Small intestine (tissue), 7 donors: ENCODE data around the gene FAM171A2. TPM values are rescaled to one million over a fixed set of nuclear protein-coding genes. Genes with fewer than 3 reads are reported as not detected.

Source experiments
- DNase-seq, 2 donors: peaks; one replicate each; pipeline versions ENCODE4 v3.0.0 to v3.0.0-alpha.2; 2013
- FAIRE-seq: peaks from 2 replicates; lab custom pipeline; 2012; peaks lifted over from hg19 to GRCh38; lab: Jason Lieb, UNC
- H3K27ac ChIP-seq, 3 donors: one replicate each; pipeline ENCODE4 v1.5.1; 2013; ENCODE audit warnings: low read length in 2 of 3, mild to moderate bottlenecking in 2 of 3, control low read depth in 1 of 3, inconsistent platforms in 1 of 3, low read depth in 1 of 3, moderate library complexity in 1 of 3
- H3K27me3 ChIP-seq, 3 donors: one replicate each; pipeline ENCODE4 v1.6.1; 2013; ENCODE audit warnings: low read length in 3 of 3, inconsistent platforms in 1 of 3; ENCODE audit not compliant: control insufficient read depth in 3 of 3, insufficient read depth in 3 of 3
- H3K36me3 ChIP-seq, 3 donors: one replicate each; pipeline ENCODE4 v1.6.1; 2013; ENCODE audit warnings: low read length in 3 of 3, inconsistent platforms in 1 of 3, low read depth in 1 of 3, mild to moderate bottlenecking in 1 of 3, moderate library complexity in 1 of 3; ENCODE audit not compliant: control insufficient read depth in 3 of 3, insufficient read depth in 2 of 3
- H3K4me1 ChIP-seq, 3 donors: one replicate each; pipeline ENCODE4 v1.6.1; 2013; ENCODE audit warnings: low read length in 2 of 3, inconsistent platforms in 1 of 3, low read depth in 1 of 3, mild to moderate bottlenecking in 1 of 3, moderate library complexity in 1 of 3; ENCODE audit not compliant: control insufficient read depth in 3 of 3, insufficient read depth in 2 of 3
- H3K4me3 ChIP-seq, 3 donors: one replicate each; pipeline ENCODE4 v1.5.1; 2013; ENCODE audit warnings: low read length in 3 of 3, control low read depth in 1 of 3, inconsistent platforms in 1 of 3, low read depth in 1 of 3, mild to moderate bottlenecking in 1 of 3, moderate library complexity in 1 of 3
- H3K9me3 ChIP-seq, 2 donors: one replicate each; pipeline ENCODE4 v1.6.1; 2013; ENCODE audit warnings: low read depth in 1 of 2, low read length in 1 of 2; ENCODE audit not compliant: control insufficient read depth in 2 of 2, insufficient read depth in 1 of 2
- WGBS, 3 donors: extraction: QIAGEN DNeasy Blood & Tissue Kit; methylation state at CpG; one replicate each; pipeline ENCODE4 v1.1.7; 2013; 5-methylcytosine and 5-hydroxymethylcytosine counted together
- polyA plus RNA-seq, 4 donors: library from polyadenylated mRNA; stranded (reverse) in 3 of 4; unstranded in 1 of 4; fragments of 200-250 nt in 3 of 4; fragments of 120-200 nt in 1 of 4; gene quantifications; one replicate each; pipeline versions ENCODE4 v1.2.1 to v1.2.3, GENCODE V29; 2013
- donor health status: healthy with polysubstance abuse.
- donor health status: control.
- donor health status: control.
- donor health status: Bipolar disorder and iron deficiency.
- donor health status: healthy.

The FAM171A2 gene
- polyA plus RNA-seq, 4 donors, result 0.87 to 3.1 TPM; not detected in 2

GRCh38 chr17:44320066-44320465 is 43.6 kb downstream of the FAM171A2 start:
- FAIRE-seq (no peak), DNase-seq (no peak)
- Histone ChIP-seq H3K36me3 (peaks cover 4 to 47% (median 11%) of the 10 kb centered on the region in 3 donors), H3K4me1 (peaks cover 0 to 9% (median 5%) of the 10 kb centered on the region in 3 donors), H3K4me3 (no peak overlapping the region), H3K27ac (no peak overlapping the region), H3K9me3 (no peaks in the 10 kb centered on the region), H3K27me3 (peaks cover 10 to 30% (median 13%) of the 10 kb centered on the region in 3 donors)
- WGBS, 3 donors, result 85 to 88% (median 86%) methylated on average over 14 to 18 of the region's 18 CpGs

GRCh38 chr17:44318077-44318892 is 45.4 kb downstream of the FAM171A2 start:
- Histone ChIP-seq H3K4me3 (no peak overlapping the region), H3K27ac (no peak overlapping the region), H3K4me1 (peaks cover 0 to 22% (median 0%) of the 10 kb centered on the region in 3 donors), H3K27me3 (peaks cover 15 to 42% (median 20%) of the 10 kb centered on the region in 3 donors), H3K36me3 (peaks cover 4 to 47% (median 11%) of the 10 kb centered on the region in 3 donors), H3K9me3 (no peaks in the 10 kb centered on the region)
- DNase-seq (no peak), FAIRE-seq (no peak)
- 58 to 83% (median 65%) methylated on average over 15 of the region's 15 CpGs for WGBS, 3 donors

- no peak for DNase-seq
- no peaks in the 10 kb centered on the region for H3K9me3 ChIP-seq
- H3K4me3 ChIP-seq, result no peak overlapping the region
- peaks cover 0 to 29% (median 0%) of the 10 kb centered on the region in 3 donors for H3K4me1 ChIP-seq
- WGBS, 3 donors, result 88 to 92% (median 88%) methylated on average over 6 of the region's 6 CpGs
- H3K36me3 ChIP-seq, result peaks cover 4 to 47% (median 11%) of the 10 kb centered on the region in 3 donors
- H3K27ac ChIP-seq, result no peak overlapping the region
- no peak for FAIRE-seq
- peaks cover 15 to 42% (median 20%) of the 10 kb centered on the region in 3 donors for H3K27me3 ChIP-seq
These were observed 46.1 kb downstream of the FAM171A2 start for GRCh38 chr17:44317545-44317944.

GRCh38 chr17:44315760-44316731 is 47.6 kb downstream of the FAM171A2 start:
- WGBS, 3 donors, result 8 to 10% (median 9%) methylated on average over 38 of the region's 38 CpGs
- DNase-seq, result no peak

GRCh38 chr17:44314869-44315661 is 48.6 kb downstream of the FAM171A2 start:
- 1 to 3% (median 2%) methylated on average over 39 to 81 of the region's 81 CpGs for WGBS, 3 donors
- FAIRE-seq (no peak), DNase-seq (peak in 1 of 2 donors; percentile 54)
- Histone ChIP-seq H3K36me3 (peaks cover under 1 to 22% (median 7%) of the 10 kb centered on the region in 3 donors), H3K27me3 (peaks cover 15 to 42% (median 20%) of the 10 kb centered on the region in 3 donors), H3K4me3 (peak overlapping the region in 1 of 3 donors; percentile 32), H3K4me1 (peaks cover 0 to 34% (median 0%) of the 10 kb centered on the region in 3 donors), H3K27ac (no peak overlapping the region), H3K9me3 (no peaks in the 10 kb centered on the region)

More at GRCh38 chr17:44315760-44316731, 47.6 kb downstream of the FAM171A2 start:
- Histone ChIP-seq H3K4me3 (no peak overlapping the region), H3K36me3 (peaks cover 4 to 32% (median 11%) of the 10 kb centered on the region in 3 donors), H3K9me3 (no peaks in the 10 kb centered on the region), H3K27me3 (peaks cover 15 to 42% (median 20%) of the 10 kb centered on the region in 3 donors), H3K4me1 (peaks cover 0 to 34% (median 0%) of the 10 kb centered on the region in 3 donors), H3K27ac (no peak overlapping the region)
- FAIRE-seq, result no peak

GRCh38 chr17:44314524-44314868 is 49.2 kb downstream of the FAM171A2 start:
- H3K27ac ChIP-seq, result no peak overlapping the region
- H3K4me3 ChIP-seq, result no peak overlapping the region
- 39 to 53% (median 50%) methylated on average over 10 to 11 of the region's 11 CpGs for WGBS, 3 donors
- DNase-seq, result no peak
- no peaks in the 10 kb centered on the region for H3K9me3 ChIP-seq
- H3K4me1 ChIP-seq, result peaks cover 0 to 38% (median 0%) of the 10 kb centered on the region in 3 donors
- H3K27me3 ChIP-seq, result peaks cover 15 to 42% (median 20%) of the 10 kb centered on the region in 3 donors
- FAIRE-seq, result no peak
- H3K36me3 ChIP-seq, result peaks cover 0 to 17% (median 2%) of the 10 kb centered on the region in 3 donors

- H3K9me3 ChIP-seq, result no peaks in the 10 kb centered on the region
- H3K4me1 ChIP-seq, result peaks cover 0 to 38% (median 0%) of the 10 kb centered on the region in 3 donors
- WGBS, 3 donors, result 83 to 86% (median 83%) methylated on average over 7 of the region's 7 CpGs
- FAIRE-seq, result no peak
- DNase-seq, result no peak
- peaks cover 15 to 42% (median 20%) of the 10 kb centered on the region in 3 donors for H3K27me3 ChIP-seq
- peaks cover 0 to 13% (median 0%) of the 10 kb centered on the region in 3 donors for H3K36me3 ChIP-seq
- no peak overlapping the region for H3K27ac ChIP-seq
- H3K4me3 ChIP-seq, result no peak overlapping the region
These were observed 49.6 kb downstream of the FAM171A2 start for GRCh38 chr17:44314031-44314430.
